GM18520 (cell line): ENCODE results near the gene AFAP1L1.

Experiments used
- ATAC-seq: cut with Tn5 transposase; IDR thresholded peaks from one replicate; pipeline ENCODE4 v1.9.1; 2021; ENCODE audit not compliant: unreplicated experiment

Gene AFAP1L1

DNA sequence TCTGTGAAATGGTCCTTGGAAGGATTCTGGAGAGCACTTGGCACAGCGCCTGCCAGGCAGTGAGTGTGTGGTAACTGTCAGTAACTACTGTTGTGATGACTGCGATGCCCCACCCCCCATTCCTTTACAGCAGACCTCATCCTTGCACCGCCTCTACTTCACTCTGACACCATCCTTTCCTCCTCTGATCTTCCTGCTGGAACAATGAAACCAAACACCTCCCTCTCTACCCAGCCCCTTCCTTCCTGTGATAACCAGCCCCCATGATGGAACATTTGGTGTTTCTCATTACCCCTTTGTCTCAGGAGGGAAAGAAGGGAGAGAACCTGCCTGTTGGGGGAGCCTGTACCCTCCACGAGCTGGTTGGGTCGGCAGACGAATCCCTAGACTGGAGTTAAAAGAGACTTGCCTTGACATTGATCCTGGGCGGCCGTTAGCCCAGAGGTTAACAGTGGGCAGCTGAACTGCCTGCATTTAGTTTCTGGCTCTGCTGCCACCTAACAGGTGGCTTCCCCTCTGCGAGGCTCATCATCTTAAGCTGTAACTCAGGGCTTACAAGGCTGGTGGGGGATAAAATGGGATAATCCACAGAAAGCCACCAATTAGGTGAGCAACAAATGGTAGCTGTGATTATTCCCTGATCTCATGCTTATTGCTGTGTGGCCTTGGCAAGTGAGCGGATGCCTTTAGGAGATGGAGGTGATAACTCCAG lies 39.4 kb downstream of the AFAP1L1 start:
- no peak for ATAC-seq

DNA sequence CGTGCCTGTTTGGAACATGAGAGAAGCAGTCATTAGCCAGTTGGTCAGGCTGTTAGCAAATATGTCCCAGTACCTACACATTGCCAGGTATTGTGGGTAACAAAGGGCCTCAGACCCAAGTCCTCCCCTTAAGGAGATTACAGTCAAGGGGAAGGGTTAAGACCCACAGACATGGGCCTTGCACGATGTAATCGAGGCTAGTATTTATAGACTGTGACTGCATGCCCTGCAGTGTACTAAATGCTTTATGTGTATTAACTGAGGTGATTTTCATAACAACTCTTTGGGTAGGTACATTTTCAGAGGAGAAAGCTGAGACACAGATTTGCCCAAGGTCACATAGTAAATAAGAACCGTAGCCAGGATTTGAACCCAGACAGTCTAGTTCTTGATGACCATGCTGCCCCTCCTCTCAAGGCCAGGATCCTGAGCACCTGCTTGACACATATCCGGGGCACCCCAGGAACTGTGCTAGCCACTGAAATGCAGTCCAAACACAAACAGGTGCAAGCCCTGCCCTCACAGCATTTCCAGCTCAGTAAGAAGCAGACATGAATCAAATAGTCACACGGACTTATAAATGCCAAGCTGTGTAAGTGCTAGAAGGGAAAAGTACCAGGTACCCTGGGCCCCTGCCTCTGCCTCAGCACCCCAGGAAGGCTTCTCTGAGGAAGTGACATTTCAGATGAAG lies 41.6 kb downstream of the AFAP1L1 start:
- no peak for ATAC-seq

DNA sequence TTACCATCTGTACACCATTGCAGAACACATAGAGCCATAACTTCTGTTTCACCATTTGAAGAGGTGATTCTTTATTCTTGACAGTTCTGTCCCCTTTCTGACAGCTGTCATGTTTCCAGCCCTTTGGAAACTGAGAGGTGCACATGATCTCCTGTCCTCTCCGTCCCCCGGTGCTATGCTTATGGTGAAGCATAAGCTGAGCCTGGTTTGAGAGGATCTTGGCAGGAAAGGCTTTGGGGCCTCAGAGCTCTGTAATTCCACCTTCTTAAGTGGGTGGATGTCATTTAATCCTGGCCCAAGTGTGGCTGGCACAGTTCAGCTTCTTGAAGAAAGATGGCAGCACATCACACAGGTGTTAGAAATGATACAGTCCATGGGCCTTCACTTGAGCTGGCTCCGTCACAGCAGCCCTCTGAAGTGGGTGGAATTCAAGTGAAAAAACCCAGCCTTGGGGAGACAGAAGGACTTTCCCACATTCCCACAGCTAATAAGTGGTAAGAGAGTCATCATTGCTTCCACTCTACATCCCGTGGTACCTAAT lies 43.0 kb downstream of the AFAP1L1 start:
- ATAC-seq: no peak

DNA sequence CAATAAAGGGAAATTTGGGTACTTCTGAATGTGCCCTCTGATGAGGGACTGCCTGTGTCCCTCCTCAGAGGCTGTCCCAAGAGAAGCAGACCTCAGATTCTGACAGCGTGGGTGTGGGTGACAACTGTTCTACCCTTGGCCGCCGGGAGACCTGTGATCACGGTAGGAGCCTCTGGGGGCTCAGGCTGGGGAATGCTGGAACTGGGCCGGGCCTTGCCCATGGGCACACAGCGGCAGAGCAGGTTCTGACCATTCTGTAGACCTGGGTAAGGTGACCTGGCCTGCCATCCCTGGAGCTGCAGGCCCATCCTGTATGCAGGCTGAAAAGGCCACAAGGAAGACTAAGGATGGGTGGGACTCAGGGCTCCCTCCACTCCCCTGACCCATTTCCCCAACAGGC lies 44.1 kb downstream of the AFAP1L1 start:
- no peak for ATAC-seq

DNA sequence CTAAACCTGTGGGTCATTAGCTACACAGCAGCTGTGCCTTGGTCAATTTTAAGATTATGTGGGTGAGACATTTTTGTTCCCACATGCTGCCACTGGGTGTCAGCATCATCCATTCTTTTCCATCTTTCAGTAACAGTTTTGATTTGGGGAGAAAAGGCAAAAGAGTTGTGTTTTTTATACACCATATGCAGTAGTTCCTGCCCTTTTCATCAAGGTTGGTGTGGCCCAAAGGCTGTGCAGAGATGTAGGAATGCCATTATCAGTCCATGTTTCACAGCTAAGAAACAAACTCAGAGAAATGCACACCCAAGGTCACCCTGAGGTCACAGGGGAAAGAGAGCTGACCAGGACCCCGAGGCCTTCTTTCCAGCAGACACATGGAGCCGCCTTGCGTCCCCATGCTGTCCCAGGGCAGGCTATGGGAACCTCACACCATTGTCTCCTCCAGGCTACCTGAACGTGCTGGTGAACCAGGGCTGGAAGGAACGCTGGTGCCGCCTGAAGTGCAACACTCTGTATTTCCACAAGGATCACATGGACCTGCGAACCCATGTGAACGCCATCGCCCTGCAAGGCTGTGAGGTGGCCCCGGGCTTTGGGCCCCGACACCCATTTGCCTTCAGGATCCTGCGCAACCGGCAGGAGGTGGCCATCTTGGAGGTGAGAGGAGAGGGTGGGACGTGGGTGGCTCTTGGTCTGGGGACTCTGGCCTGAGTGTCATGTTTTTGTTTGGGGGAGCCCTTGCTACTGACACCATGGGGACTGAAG lies 45.8 kb downstream of the AFAP1L1 start:
- no peak for ATAC-seq

DNA sequence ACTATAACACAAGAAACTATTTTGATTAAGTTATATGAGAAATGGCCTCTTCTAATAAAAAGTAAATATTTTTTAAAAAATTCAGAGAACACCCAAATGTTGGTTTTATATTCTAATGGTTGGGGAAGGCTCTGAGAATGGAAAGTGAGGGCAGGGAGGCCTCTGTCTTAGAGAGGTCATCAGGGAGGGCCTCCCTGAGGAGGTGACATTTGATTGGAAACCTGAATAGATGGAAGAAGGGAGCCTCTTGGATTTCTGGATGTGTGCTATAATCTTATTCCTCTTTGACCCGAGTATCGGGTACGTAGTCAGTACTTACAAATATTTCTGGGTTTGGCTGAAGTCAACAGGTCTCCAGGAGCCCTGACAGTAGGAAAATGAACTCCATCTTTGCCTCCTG lies 47.5 kb downstream of the AFAP1L1 start:
- no peak for ATAC-seq

DNA sequence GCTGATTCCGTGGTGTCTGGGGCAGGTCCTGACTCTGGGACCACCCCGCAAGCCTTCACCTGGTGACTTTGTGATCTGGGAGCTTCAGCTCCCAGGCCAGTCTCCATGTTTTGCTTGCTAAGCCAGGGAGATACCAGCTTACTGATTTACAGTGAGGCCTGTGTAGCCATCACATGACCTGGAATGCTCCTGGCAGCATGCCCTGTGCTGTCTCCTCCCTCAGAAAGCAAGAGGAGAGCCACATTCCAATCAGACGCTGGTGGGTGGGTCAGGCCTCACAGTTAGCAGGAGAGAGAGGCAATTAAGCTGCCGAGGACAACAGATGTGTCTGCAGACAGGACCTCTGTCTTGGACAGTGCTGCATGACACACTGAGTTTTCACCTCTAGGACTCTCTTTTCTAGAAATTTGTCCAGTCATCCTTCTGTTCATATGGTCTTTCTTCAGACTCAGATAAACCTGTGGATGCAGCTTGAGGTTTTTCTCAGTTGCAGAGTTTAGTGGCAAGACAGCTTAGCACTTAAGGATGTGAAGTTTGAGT lies 49.2 kb downstream of the AFAP1L1 start:
- no peak for ATAC-seq

DNA sequence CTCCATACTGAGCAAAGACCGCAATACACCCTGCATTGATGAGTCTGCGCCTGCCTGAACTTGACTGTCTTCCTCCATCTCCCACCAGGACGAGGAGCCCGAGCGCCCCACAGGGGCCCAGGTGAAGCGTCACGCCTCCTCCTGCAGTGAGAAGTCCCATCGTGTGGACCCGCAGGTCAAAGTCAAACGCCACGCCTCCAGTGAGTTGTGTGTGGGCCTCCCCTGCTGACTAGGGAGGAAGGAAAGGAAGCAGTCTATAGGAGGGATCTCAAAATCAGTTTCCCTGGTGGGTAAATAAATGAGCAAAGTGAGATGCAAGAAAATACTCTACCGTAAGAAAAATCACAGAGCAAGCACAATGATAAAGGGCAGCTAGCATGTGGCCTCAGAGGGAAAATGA lies 50.9 kb downstream of the AFAP1L1 start:
- ATAC-seq: no peak

DNA sequence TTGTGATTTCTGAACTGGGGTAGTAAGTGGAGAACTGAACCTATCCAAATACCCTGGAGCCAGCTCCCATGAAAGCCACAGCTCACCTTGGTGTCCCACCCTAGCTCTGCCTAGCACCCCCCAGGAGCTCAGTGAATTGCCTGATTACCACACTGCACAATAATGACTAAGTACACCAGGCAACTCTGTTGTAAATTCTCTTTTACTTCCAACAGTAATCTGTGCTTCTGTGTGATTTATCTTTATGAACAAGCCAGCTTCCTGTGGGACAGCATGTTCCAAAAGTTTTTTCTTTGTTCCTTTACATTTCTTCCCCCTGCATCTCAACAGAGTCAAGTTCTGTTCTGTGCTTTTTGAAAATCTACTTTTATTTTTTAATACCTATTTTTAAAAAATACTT lies 51.6 kb downstream of the AFAP1L1 start:
- no peak for ATAC-seq

DNA sequence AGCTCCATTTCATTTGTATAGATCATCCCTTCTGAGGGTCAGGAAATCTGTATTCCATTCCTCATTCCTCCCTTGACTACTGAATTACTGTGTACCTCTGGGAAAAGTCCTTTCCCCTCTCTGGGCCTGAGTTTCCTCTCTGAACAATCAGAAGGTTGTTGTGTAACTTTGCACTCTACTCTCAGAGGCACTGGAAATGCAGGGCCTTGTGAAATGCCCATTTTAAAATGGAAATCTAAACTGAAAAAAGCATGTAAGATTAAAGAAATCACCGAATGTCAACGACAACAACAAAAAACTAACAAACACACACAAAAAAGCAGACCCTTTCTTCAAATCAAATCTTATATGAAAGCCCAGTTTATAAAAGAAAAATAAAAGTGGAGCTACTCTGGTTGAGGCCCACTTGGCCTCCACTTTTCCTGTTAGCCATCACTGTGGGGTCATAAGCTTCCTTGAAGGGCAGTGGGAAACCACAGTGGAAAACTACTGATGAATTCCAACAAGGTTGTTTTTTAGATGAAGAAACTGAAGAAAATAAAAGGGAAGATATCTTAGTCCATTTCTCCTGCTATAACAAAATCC lies 52.1 kb downstream of the AFAP1L1 start:
- ATAC-seq: no peak

DNA sequence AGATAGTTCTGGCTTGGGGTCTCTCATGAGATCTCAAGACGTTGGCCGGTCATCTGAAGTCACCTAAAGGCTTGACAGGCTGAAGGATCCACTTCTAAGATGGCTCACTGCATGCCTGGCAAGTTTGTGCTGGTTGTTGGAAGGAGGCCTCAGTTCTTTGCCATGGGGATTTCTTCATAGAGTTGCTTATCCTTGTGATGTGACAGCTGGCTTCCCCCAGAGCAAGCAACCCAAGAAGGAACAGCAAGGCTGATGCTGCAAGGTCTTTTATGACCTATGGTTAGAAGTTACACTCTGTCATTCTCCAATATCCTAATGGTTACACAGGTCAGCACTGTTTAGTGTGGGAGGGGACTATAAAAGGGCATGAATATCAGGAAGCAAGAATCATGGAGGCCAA lies 53.0 kb downstream of the AFAP1L1 start:
- no peak for ATAC-seq

DNA sequence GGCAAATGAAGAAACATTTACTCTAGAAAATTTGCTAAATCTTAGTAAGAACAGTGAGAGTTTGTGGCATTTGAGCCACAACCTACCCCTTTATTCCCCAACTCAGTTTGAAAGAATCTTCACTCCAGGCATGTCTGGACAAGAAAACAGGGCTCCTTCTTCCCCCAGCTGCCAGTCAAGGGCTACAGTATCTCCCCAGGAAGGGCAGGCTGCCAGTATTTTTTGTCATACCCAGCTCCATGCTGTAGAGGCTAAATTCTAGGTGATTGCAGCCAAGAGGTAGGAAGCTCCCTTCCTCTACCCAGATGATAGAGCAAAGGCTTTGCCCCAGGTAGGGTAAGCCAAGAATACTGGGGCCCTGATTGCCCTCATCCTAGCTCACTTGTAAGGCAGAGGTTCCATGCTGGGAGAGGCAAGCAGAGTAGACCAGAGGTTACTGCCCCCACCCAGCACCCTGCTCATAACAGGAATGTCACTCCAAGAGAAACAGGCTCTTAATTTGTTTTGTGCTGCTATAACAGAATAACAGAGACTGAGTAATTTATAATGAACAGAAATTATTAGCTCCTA lies 53.6 kb downstream of the AFAP1L1 start:
- no peak for ATAC-seq

DNA sequence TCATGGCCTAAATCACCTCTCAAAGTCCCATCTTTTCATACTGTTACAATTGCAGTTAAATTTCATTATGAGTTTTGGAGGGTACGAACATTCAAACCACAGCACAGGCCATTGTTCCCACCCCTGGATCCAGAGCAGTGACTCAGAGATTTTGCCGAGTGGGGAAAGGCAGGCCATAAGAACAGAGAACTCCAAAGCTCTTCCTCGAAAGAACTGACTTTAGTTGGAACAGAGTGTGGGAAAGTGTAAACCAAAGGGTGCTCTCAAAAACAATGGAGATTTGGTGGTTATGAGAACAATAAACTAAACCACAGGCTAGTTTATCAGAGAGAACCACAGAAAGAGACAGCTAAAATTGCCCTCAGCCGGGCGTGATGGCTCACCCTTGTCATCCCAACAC lies 54.2 kb downstream of the AFAP1L1 start:
- ATAC-seq: no peak

DNA sequence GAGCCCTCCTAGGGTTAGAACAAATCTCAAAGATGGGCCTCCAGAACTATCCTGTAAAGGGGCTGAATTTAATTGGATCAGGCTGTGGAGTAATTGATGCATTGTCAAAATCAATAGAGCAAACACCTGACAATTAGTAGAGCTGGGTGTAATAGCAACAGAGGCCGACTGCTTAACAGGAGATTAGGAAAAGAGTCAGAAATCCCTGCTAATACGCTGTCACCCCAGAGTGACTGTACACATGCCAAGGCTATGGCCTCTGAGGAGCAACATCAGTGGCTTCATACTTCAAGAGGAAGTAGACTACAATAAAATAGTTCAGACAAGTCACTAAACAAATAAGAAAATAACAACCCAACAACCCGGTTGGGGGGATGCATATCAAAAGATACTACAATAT lies 55.0 kb downstream of the AFAP1L1 start:
- no peak for ATAC-seq

DNA sequence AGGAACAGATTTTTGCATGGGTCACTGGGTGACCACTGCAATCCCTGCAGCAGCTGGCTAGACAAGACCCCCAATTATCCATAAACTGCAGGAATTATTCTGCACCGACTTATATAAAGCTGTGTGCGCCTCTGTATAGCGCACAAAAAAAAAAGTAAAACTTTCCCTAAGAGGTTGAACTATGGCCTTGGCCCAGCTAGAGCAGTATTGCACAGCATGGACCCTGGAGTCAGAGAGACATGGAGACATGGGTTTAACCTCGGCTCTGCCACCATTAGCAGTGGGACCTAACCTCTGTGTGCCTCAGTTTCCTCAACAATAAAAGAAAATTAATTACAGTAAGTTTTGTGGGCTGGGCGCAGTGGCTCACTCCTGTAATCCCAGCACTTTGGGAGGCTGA lies 56.5 kb downstream of the AFAP1L1 start:
- ATAC-seq: no peak

DNA sequence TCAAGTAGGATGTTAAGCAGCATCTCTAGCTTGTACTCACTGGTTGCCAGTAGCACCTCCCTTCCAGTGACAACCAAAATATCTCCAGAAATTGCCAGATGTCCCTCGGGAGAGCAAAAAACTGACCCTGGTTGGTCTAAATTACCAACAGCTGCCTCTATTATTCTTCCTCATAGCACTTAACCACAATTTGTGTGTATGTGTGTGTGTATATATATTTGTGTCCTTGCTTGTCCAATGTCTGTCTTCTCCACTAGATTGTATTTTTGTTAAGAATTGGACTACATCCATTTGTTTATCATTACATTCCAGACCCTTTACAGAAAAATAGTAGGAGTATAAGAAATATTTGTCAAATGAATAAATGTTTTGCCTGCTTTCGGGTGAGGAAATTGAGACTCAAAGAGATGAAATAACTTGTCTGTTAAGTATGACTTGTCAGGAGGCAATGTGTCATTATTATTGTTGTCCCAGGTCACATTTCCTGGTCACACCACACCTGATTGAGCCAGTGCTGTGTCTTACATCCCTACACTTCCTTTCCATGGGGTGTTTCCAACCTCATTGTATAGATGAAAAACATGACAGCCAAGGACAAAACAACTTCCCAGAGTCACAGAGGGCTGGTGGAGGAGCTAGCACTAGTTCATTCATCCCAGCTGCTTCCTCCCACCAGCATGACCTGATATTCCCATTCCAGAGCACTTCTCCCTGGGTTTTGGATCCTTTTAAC lies 62.2 kb downstream of the AFAP1L1 start:
- ATAC-seq: no peak

DNA sequence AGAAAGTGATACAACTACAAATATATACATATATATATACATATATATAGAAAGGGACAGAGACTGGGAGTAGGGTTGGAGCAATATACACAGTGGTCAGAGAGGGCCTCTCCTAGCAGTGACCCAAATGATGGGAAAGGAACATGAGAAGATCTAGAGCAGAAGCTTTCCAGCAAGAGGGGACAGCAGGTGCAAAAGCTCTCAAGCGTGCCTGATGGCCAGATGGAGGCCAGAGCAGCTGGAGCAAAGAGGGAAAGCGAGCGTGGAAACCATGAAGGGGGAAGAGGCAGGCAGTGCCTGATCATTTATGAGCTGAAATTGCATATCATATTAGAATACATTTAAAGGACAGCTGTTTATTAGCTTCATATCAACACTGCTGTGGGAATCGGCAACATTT lies 66.1 kb downstream of the AFAP1L1 start:
- ATAC-seq: no peak

DNA sequence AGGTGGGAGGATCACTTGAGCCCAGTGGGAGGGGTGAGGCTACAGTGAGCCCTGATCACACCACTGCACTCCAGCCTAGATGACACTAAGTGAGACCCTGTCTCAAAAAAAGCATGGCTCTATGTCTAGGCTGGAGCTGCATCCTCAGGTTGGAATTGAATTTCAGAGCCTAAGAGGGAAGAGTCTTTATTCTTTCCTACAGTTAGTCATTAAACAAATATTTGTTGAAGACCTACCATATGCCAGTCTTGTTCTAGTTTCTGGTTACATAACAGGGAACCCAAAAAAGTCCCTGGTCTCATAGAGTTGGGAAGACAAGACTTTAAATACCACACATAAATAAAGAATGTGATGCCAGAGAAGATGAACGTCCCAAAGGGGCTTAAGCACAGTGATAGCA lies 66.7 kb downstream of the AFAP1L1 start:
- no peak for ATAC-seq

DNA sequence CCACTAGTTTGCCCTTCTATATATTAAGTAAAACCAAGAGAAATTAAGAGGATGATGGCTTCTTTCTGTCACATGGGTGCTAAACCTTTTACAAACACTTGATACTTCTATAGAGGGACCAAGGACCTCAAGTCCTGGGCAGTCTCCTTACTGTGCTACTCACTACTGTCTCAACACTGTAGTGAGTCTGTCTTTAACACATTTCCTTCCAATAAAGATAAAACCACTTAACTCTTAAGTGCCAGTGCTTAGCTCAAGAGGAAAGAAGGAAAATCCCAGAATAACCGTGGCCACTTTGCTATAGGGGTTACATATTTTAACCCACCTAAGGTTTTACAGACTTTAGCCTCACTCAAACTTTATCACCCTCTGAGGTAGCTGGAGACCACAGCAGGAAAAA lies 69.3 kb downstream of the AFAP1L1 start:
- ATAC-seq: no peak

DNA sequence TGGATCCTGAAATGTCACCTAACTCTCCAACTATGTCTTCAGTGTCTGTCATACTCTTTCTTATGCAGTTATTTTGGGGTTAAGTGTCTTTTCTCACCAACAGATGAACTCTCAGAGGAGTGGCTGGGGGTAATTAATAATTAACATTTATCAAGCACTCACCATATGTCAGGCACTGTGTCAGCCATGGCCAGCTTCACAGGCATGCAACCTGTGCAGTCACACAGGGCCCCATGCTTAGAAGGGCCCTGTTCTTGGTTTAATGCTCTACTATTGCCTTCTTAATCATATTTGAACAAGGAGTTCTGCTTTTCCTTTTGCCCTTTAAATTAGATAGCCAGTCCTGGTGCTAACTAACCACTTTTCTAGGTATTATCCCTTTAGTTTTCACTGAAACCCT lies 70.2 kb downstream of the AFAP1L1 start:
- ATAC-seq: no peak
